Stimulated activated CD8-positive, alpha-beta memory T cell treated with anti-CD3 and anti-CD28 coated beads, Interleukin-4, amount 100 ng/mL, for 24 hours (primary cell): Measurements from ENCODE around the gene ZBP1.
"Not testable (repeated sequence)": the region's sequence is repeated elsewhere in the genome, so short reads cannot be mapped to it uniquely, and the experiment has no call there.

ENCODE experiments used
- DNase-seq: peaks from one replicate; pipeline ENCODE4 v3.0.0-alpha.2; 2020; ENCODE audit warnings: low read depth

Gene ZBP1

DNA sequence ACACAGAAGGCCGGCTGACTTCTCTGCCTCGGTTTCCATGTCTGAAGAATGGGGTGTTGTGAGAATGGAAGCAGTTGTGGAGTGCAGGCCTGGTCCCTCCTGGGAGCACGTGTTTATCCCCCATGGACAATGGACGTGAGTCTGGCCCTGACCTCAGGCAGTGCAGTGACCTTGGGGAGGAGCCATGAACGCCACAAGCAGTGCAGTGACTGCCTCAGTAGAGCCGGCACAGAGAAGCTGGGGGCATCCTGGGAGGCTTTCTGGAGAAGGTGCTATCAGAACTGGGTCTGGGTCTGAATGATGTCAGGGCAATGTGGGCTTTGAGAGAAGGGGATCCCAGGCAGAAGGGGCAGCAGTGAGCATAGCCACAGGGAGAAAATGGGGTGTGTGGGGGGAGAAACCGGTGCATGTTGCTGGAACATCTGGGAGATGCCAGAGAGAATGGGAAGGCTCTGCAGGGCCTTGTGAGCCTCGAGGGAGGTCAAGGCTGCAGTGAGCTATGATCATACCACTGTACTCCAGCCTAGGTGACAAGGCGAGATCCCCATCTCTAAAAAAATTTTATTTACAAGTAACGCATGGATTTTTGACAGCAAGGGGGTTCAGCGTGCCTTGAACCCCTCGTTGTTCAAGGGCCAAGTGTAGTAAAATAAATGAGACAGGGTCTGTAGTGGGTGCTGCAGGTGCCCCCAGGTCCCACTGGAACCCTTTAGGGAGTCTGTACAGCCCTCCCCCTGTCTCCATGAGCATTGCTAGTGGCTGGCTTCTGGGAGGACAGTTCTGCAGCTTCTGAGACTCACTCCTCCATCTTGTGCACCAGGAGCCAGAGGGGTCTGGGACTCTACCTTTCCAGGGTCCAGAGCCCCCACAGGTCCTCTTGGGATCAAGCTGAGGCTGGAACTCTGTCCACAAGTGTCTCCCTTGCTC is 27.0 kb upstream of the ZBP1 start:
- DNase-seq: no peak

DNA sequence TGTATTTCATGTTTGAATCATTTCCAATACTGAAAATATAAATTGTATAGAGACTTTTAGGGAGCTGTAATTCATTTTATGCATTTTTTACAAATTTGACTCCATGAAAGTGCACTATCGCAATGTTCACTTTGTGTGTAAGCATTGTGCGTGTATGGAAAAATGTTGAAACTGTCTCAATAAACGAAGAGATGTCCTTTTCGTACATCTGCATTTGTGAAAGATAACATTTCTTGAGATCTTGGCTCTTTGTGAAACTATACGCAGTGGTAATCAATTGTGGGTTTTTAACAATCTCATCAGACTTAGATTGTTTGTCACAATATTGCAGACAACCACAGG is 18.6 kb upstream of the ZBP1 start:
- no peak for DNase-seq

DNA sequence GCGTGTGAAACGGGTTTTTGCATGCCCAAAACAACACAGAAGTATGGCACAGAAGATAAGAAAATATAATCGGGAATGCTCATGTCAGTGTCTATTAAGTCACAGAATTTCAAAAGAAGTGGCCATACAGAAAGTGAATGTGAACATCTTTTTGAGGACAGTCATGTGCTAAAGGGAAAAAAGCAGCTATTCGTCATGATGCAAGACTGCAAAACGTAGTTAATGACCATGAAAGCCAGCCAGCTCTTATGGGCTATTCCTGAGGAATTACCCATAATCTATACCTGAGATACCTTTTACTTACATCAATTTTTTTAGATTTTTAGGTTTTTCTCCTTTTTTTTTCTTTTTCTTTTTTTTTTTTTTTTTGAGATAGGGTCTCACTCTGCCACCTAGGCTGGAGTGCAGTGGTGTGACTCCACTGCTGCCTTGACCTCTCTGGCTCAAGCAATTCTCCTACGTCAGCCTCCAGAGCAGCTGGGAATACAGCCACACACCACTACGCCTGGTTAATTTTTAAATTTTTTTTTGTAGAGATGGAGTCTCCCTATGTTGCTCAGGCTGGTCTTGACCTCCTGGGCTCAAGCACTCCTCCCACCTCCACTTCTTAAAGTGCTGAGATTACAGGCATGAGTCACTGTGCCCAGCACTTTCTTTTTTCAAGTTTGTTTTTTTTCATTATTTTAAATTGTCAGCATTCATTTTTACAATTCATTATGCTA is 18.1 kb upstream of the ZBP1 start:
- DNase-seq: no peak

DNA sequence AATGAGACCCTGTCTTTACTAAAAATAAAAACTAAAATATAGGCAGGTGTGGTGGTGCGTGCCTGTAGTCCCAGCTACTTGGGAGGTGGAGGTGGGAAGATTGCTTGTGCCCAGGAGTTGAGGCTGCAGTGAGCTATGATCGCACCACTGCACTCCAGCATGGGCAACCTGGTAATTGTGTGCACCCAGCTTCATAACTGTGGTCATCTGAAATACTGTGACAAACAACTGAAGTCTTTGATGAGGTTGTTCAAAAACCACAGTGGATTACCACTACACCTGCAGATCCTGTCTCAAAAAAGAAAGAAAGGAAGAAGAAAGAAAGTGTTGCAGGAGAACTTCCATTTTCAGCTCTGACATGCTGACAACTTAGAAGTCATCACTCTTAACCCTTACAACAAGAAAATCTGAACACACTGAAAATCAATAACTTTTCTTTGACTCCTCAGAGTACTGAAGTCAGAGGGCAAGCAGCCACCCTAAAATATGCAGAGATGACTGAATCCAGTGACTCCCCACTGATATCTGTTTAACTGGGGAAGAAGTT is 13.8 kb upstream of the ZBP1 start:
- DNase-seq: no peak

DNA sequence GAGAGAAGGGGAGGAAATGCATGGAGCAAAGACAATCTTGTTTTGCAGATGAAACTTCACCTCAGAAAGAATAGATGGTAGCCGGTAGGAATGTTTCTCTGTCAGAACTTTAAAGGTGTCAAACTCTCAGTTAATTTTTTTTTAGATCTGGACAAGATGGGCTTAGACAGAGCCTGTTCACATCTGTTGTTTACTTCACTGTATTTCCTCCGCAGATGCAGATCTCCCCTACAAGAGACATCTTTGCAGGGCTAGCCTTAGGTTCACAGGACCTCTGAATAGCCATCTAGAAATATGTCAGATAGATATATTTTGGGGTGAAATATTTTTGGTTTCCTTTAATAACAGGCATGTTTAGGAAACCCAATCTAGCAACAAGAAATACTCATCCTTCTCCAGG is 12.1 kb upstream of the ZBP1 start:
- no peak for DNase-seq

DNA sequence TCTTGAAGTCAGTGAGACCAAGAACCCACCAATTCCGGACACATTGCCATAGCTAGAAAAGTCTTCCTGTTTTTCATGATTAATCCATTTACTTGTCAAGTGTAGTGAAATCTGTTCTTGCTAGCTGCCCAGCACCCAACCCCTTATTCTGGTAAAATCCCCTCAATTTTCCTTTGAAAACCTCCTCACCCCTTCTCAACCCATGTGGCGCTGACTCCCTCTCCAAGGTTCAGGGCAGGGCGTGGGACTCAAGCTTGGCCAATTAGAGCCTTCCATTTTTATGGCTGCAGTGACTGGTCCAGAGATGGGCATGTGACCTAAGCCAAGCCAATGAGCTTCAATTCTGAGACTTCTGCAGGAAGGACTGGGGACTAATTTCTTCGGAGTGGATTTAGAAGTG is 9.8 kb upstream of the ZBP1 start:
- DNase-seq: no peak

GRCh38 chr20:57629491-57629901 is 9.3 kb upstream of the ZBP1 start:
- DNase-seq: not testable (repeated sequence)

GRCh38 chr20:57628962-57629308 is 8.7 kb upstream of the ZBP1 start:
- not testable (repeated sequence) for DNase-seq

GRCh38 chr20:57628047-57628961 is 8.1 kb upstream of the ZBP1 start:
- no peak for DNase-seq

DNA sequence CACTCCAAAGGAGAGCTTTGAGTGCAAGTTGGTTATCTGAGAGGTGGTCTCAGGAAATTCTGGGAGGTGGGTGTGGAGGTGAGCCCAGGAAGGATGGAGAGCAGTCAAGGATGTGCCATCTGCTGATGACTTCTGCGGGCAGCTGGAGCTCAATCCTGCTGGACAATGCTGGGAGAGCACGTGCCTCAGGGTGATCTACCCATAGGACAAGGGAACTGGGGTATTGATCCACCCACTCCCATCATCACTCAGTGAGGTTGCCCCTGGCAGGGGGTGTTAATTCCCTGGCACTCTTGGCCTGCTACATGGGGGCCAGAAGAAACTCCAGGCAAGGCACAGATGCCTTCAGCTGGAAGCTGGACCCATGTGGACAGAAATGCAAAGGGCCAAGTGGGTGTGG is 7.1 kb upstream of the ZBP1 start:
- no peak for DNase-seq

DNA sequence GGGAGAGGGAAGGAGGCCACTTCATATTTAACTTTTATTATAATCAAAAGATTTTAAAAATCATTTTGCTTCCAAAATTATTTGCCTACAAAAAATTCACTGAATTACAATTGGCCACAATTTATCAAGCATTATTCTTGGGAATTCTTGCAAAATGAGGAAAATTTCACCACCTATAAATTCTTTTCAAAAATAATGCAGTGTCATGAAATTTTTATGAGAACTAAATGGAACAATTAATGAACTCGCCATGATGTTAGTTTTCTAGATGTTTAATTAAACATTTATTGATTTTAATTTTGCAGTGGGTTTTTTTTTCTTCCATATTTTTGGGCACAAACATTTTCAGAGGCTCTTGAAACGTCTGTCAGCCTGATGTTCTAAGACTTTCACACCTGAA is 5.8 kb upstream of the ZBP1 start:
- DNase-seq: no peak

GRCh38 chr20:57625181-57625958 is 5.1 kb upstream of the ZBP1 start:
- no peak for DNase-seq

- no peak for DNase-seq
These were observed 3.9 kb upstream of the ZBP1 start for GRCh38 chr20:57624124-57624523.

DNA sequence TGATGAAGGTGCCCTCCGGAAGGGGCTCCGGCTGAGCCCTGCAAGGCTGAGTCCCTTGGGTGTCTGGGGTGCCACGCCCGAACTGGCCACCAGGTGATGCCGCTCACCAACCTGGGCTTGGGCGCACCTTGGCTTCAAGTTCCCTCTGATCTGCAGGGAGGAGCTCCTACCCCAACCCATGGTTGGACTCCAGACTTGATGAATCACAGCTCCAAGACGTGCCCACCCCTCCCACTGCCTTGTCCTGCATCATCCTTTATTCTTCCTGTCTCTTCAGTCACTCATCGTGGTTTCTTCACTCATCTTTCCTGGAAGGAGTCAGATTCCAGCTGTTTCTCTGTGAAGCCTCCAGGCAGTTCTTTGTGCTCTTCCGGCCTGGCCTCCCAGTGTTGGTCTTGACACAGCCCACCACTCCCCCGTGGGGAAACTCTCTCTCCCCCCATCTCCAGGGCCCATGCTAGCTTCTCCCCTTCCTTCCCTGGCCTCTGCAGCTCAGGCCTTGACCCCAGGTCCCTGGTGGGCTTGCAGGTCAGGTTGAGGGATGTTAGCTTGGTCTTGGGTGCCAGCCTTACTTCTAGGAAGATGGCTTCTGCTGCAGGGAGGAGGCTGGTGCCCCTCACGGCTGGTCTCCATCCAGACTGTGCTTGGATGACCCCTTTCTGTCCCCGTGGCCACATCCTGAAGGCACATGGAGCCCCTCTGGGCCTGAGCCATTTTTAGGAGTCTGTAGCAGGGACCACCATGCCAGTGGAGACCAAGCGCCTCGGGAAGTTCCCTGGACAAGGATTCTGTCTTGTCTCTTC is 2.6 kb upstream of the ZBP1 start:
- DNase-seq: no peak

GRCh38 chr20:57622201-57622570 is 2.0 kb upstream of the ZBP1 start:
- no peak for DNase-seq

- DNase-seq: no peak
These were observed 1.4 kb upstream of the ZBP1 start for GRCh38 chr20:57621421-57622200.

- DNase-seq: no peak
These were observed 773 bp upstream of the ZBP1 start for GRCh38 chr20:57620999-57621398.

GRCh38 chr20:57619051-57619831 is 985 bp downstream of the ZBP1 start:
- no peak for DNase-seq

DNA sequence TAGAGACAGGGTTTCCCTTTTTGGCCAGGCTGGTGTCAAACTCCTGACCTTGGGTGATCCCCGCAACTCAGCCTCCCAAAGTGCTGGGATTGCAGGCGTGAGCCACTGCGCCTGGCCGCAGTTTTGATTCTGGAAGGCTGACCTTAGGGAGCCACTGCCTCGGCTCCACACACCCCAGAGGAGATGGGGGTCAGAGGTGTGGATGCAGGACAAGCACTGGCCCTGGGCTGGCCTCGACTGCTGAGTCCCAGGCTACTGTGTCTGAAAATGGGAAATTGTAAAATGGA is 1.5 kb downstream of the ZBP1 start:
- DNase-seq: no peak
